GM13977 (cell line): ENCODE data around the gene TSKU.
"Not testable (repeated sequence)": the region's sequence is repeated elsewhere in the genome, so short reads cannot be mapped to it uniquely, and the experiment has no call there.

Experiments
- DNase-seq: peaks from one replicate; pipeline ENCODE4 v3.0.0; 2012; ENCODE audit warnings: low spot score
- CTCF ChIP-seq: IDR thresholded peaks from 2 replicates; pipeline ENCODE4 v1.5.1; 2012; ENCODE audit warnings: mild to moderate bottlenecking, control low read depth; ENCODE audit not compliant: insufficient read depth; ENCODE audit errors: extremely low read depth, missing control alignments
- in situ Hi-C: fragments of 300-500 bp; cut with MboI; formaldehyde crosslinking; loops from one replicate; pipeline ENCODE4 v1.12.0; 2022; ENCODE audit warnings: low sequenced_read_pairs, low pct_unique_long_range_greater_than_20kb, mixed read lengths, inconsistent platforms; ENCODE audit not compliant: unreplicated experiment

Gene TSKU

GRCh38 chr11:76808996-76809395, 25.8 kb downstream of the TSKU start:
- no peak for DNase-seq
- TF ChIP-seq CTCF = no peak
- in situ Hi-C loops = loop anchor here (10.0 to 25.0 kb wide), 2 partner anchors 106 to 228 kb away; partner anchors contain the start of gene B3GNT6

- DNase-seq = peak; percentile 61
- in situ Hi-C loops = loop anchor here (25.0 kb wide), 1 partner anchor 227 kb away; the partner anchor contains the start of gene B3GNT6
- TF ChIP-seq CTCF = peak; percentile 63
These were observed 27.1 kb downstream of the TSKU start for GRCh38 chr11:76810151-76810853.

GRCh38 chr11:76811259-76811658, 28.1 kb downstream of the TSKU start:
- in situ Hi-C loops = loop anchor here (25.0 kb wide), 1 partner anchor 226 kb away; the partner anchor contains the start of gene B3GNT6
- DNase-seq = no peak
- no peak for TF ChIP-seq CTCF

GRCh38 chr11:76814414-76814813, 31.3 kb downstream of the TSKU start:
- TF ChIP-seq CTCF = no peak
- no peak for DNase-seq
- in situ Hi-C loops = loop anchor here (25.0 kb wide), 1 partner anchor 223 kb away; the partner anchor contains the start of gene B3GNT6

GRCh38 chr11:76815678-76816077, 32.5 kb downstream of the TSKU start:
- in situ Hi-C loops = loop anchor here (25.0 kb wide), 1 partner anchor 222 kb away; the partner anchor contains the start of gene B3GNT6

GRCh38 chr11:76820184-76820566, 37.0 kb downstream of the TSKU start:
- no peak for TF ChIP-seq CTCF
- DNase-seq = no peak
- in situ Hi-C loops = loop anchor here (25.0 kb wide), 1 partner anchor 217 kb away; the partner anchor contains the start of gene B3GNT6

More at GRCh38 chr11:76815678-76816077, 32.5 kb downstream of the TSKU start:
- DNase-seq = not testable (repeated sequence)

GRCh38 chr11:76821396-76821795, 38.2 kb downstream of the TSKU start:
- DNase-seq = not testable (repeated sequence)
- in situ Hi-C loops = loop anchor here (25.0 kb wide), 1 partner anchor 216 kb away; the partner anchor contains the start of gene B3GNT6
